Bronchial epithelial cell (primary cell): Measurements from ENCODE around the gene NCAM1. TPM values are rescaled to one million over a fixed set of nuclear protein-coding genes. Genes with fewer than 3 reads are reported as not detected.
A peak's percentile ranks its signal among the peaks of the same experiment; 100 is the strongest.

ENCODE experiments used
- DNase-seq: peaks from one replicate; pipeline ENCODE4 v3.0.0-alpha.2; 2010; ENCODE audit warnings: low read depth
- FAIRE-seq: peaks from 2 replicates; lab custom pipeline; 2011; peaks lifted over from hg19 to GRCh38; lab: Jason Lieb, UNC
- H3K27me3 ChIP-seq: 2 replicates; pipeline ENCODE4 v1.5.1; 2011; ENCODE audit warnings: low read length; ENCODE audit not compliant: control insufficient read depth, insufficient read depth
- H3K36me3 ChIP-seq: 2 replicates; pipeline ENCODE4 v1.5.1; 2011; ENCODE audit warnings: low read length; ENCODE audit not compliant: control insufficient read depth, insufficient read depth
- H3K4me3 ChIP-seq: 2 replicates; pipeline ENCODE4 v1.5.1; 2011; ENCODE audit warnings: mild to moderate bottlenecking, low read depth, low read length, control low read depth
- total RNA-seq: library from RNA; depleted of rRNA; stranded (reverse); fragments of >200 nt; gene quantifications from 2 replicates; pipeline ENCODE4 v1.2.1, GENCODE V29; 2014
- TF ChIP-seq, protein P1 (sequence below): IDR thresholded peaks from 2 replicates; pipeline ENCODE4 v1.5.1; 2011; ENCODE audit warnings: mild to moderate bottlenecking, moderate library complexity, low read length, control low read depth, inconsistent platforms; ENCODE audit not compliant: insufficient read depth, severe bottlenecking

NCAM1 gene
- total RNA-seq, 1 donor from 2014 or later, result under 0.01 TPM

- TF ChIP-seq, protein P1, sequence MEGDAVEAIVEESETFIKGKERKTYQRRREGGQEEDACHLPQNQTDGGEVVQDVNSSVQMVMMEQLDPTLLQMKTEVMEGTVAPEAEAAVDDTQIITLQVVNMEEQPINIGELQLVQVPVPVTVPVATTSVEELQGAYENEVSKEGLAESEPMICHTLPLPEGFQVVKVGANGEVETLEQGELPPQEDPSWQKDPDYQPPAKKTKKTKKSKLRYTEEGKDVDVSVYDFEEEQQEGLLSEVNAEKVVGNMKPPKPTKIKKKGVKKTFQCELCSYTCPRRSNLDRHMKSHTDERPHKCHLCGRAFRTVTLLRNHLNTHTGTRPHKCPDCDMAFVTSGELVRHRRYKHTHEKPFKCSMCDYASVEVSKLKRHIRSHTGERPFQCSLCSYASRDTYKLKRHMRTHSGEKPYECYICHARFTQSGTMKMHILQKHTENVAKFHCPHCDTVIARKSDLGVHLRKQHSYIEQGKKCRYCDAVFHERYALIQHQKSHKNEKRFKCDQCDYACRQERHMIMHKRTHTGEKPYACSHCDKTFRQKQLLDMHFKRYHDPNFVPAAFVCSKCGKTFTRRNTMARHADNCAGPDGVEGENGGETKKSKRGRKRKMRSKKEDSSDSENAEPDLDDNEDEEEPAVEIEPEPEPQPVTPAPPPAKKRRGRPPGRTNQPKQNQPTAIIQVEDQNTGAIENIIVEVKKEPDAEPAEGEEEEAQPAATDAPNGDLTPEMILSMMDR, result no peak
- Histone ChIP-seq H3K27me3 (no peaks in the 10 kb centered on the region), H3K4me3 (no peak overlapping the region), H3K36me3 (no peaks in the 10 kb centered on the region)
- no peak for FAIRE-seq
- no peak for DNase-seq
These were observed 279.2 kb downstream of the NCAM1 start for GRCh38 chr11:113240389-113240788.

GRCh38 chr11:113240790-113241635 lies 279.8 kb downstream of the NCAM1 start:
- Histone ChIP-seq H3K27me3 (no peaks in the 10 kb centered on the region), H3K4me3 (no peak overlapping the region), H3K36me3 (no peaks in the 10 kb centered on the region)
- DNase-seq (no peak), FAIRE-seq (no peak)
- TF ChIP-seq, protein P1, result no peak

GRCh38 chr11:113241636-113242054 lies 280.4 kb downstream of the NCAM1 start:
- Histone ChIP-seq H3K4me3 (no peak overlapping the region), H3K27me3 (no peaks in the 10 kb centered on the region), H3K36me3 (no peaks in the 10 kb centered on the region)
- peak; percentile 52 for FAIRE-seq
- DNase-seq, result no peak
- TF ChIP-seq, protein P1, result no peak

- DNase-seq (no peak), FAIRE-seq (no peak)
- TF ChIP-seq, protein P1, result no peak
- H3K27me3 ChIP-seq, result no peaks in the 10 kb centered on the region
- no peaks in the 10 kb centered on the region for H3K36me3 ChIP-seq
- H3K4me3 ChIP-seq, result no peak overlapping the region
These were observed 280.8 kb downstream of the NCAM1 start for GRCh38 chr11:113242060-113242459.

DNA sequence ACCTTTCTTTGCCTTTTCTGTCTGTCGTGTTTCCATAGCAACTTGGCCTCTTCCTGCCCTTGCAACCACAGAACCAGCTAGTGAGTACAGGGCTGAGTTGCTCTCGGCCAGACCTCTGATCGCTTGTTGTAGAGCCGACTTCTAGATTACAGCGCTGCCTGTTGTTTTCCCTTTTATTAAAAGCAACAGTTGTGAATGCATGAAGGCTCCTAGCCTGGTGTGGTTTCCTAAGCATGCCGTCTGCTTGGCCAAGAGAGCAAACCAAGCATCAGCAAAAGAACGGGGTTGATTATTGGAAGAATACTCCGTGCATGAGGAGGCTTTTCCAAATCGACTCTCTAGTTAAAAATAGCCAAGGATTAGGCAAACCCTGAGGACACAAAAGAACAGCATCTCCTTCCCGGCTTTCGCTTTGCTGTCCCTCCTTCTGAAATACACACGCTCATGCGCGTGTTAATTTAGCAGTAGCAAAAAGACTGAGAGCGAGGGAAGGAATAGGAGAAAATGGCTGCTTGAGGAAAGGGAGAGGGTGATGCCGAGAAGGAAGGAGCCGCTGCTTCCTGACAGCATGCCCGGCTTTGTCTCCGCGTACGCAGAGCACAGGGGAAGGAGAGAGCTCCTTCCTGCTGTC lies 281.7 kb downstream of the NCAM1 start:
- TF ChIP-seq, protein P1, result no peak
- H3K4me3 ChIP-seq, result no peak overlapping the region
- FAIRE-seq, result no peak
- DNase-seq, result no peak
- no peaks in the 10 kb centered on the region for H3K36me3 ChIP-seq
- no peaks in the 10 kb centered on the region for H3K27me3 ChIP-seq
